Osteoblast (primary cell): Measurements from ENCODE around the gene NCKAP5. TPM values are rescaled to one million over a fixed set of nuclear protein-coding genes. Genes with fewer than 3 reads are reported as not detected.

Experiments
- DNase-seq: peaks from one replicate; pipeline ENCODE4 v3.0.0; 2011; ENCODE audit warnings: low spot score, mixed read lengths; ENCODE audit not compliant: insufficient read length; ENCODE audit errors: missing footprints
- H2AFZ ChIP-seq: 2 replicates; pipeline ENCODE4 v1.6.0; 2011; ENCODE audit warnings: mild to moderate bottlenecking, low read length
- H3K27ac ChIP-seq: 2 replicates; pipeline ENCODE4 v1.5.1; 2011; ENCODE audit warnings: mild to moderate bottlenecking, low read depth, low read length, moderate library complexity
- H3K27me3 ChIP-seq: 2 replicates; pipeline ENCODE4 v1.6.0; 2012; ENCODE audit warnings: mild to moderate bottlenecking, control low read depth, inconsistent platforms, low read length, moderate library complexity; ENCODE audit not compliant: insufficient read depth
- H3K36me3 ChIP-seq: 2 replicates; pipeline ENCODE4 v1.5.1; 2011; ENCODE audit warnings: mild to moderate bottlenecking, low read length, control low read depth, moderate library complexity; ENCODE audit not compliant: insufficient read depth
- H3K4me1 ChIP-seq: 2 replicates; pipeline ENCODE4 v1.5.1; 2011; ENCODE audit warnings: mild to moderate bottlenecking, low read length, control low read depth, moderate library complexity; ENCODE audit not compliant: insufficient read depth
- H3K4me2 ChIP-seq: 2 replicates; pipeline ENCODE4 v1.6.0; 2011; ENCODE audit warnings: mild to moderate bottlenecking, low read length; ENCODE audit not compliant: insufficient read depth
- H3K4me3 ChIP-seq: fragments of 200-600 bp; sonication (generic); 3 replicates; pipeline ENCODE4 v1.5.1; 2012; ENCODE audit warnings: mild to moderate bottlenecking, low read length, inconsistent platforms; ENCODE audit not compliant: insufficient read depth
- H3K79me2 ChIP-seq: 2 replicates; pipeline ENCODE4 v1.6.0; 2012; ENCODE audit warnings: mild to moderate bottlenecking, low read length, control low read depth, inconsistent platforms; ENCODE audit not compliant: insufficient read depth
- H3K9me3 ChIP-seq: 2 replicates; pipeline ENCODE4 v1.5.1; 2011; ENCODE audit warnings: low read depth, low read length, control low read depth
- H4K20me1 ChIP-seq: 2 replicates; pipeline ENCODE4 v1.6.0; 2012; ENCODE audit warnings: mild to moderate bottlenecking, low read length, control low read depth; ENCODE audit not compliant: insufficient read depth
- total RNA-seq: library from RNA; depleted of rRNA; stranded (reverse); fragments of >200 nt; gene quantifications from 2 replicates; pipeline ENCODE4 v1.2.3, GENCODE V29; 2012
- TF ChIP-seq, protein P1 (sequence below): IDR thresholded peaks from 2 replicates; pipeline ENCODE4 v1.5.1; 2011; ENCODE audit warnings: mild to moderate bottlenecking, low read depth, low read length, moderate library complexity; ENCODE audit errors: extremely low read depth

The NCKAP5 gene
- total RNA-seq, 1 donor, result 1.8 TPM

DNA sequence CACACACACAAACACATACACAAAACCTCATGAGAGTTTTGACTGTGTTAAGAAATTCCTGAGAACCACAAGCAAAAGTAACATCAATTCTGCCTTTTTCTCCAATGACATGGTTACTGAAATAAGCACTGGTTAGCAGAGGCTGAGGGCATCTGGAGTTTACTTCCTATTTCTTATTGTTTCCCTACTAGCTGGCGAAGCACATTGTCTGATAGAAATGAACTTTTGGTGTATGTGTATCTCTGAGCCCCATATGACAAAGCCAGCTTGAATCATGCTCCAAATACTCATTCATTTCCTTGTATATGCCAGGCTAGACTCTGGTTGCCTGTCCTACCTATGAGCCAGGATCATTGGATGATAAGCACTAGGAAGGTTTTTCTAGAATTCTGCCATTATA is 203.1 kb downstream of the NCKAP5 start:
- DNase-seq, result no peak
- TF ChIP-seq, protein P1, sequence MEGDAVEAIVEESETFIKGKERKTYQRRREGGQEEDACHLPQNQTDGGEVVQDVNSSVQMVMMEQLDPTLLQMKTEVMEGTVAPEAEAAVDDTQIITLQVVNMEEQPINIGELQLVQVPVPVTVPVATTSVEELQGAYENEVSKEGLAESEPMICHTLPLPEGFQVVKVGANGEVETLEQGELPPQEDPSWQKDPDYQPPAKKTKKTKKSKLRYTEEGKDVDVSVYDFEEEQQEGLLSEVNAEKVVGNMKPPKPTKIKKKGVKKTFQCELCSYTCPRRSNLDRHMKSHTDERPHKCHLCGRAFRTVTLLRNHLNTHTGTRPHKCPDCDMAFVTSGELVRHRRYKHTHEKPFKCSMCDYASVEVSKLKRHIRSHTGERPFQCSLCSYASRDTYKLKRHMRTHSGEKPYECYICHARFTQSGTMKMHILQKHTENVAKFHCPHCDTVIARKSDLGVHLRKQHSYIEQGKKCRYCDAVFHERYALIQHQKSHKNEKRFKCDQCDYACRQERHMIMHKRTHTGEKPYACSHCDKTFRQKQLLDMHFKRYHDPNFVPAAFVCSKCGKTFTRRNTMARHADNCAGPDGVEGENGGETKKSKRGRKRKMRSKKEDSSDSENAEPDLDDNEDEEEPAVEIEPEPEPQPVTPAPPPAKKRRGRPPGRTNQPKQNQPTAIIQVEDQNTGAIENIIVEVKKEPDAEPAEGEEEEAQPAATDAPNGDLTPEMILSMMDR, result no peak
- H4K20me1 ChIP-seq, result no peaks in the 10 kb centered on the region
- no peaks in the 10 kb centered on the region for H3K36me3 ChIP-seq
- H3K4me1 ChIP-seq, result peaks cover 12% of the 10 kb centered on the region
- H3K27ac ChIP-seq, result no peak overlapping the region
- H3K79me2 ChIP-seq, result no peaks in the 10 kb centered on the region
- no peaks in the 10 kb centered on the region for H3K9me3 ChIP-seq
- no peaks in the 10 kb centered on the region for H3K27me3 ChIP-seq
- no peak overlapping the region for H3K4me2 ChIP-seq
- H3K4me3 ChIP-seq, result no peak overlapping the region
- no peak overlapping the region for H2AFZ ChIP-seq

DNA sequence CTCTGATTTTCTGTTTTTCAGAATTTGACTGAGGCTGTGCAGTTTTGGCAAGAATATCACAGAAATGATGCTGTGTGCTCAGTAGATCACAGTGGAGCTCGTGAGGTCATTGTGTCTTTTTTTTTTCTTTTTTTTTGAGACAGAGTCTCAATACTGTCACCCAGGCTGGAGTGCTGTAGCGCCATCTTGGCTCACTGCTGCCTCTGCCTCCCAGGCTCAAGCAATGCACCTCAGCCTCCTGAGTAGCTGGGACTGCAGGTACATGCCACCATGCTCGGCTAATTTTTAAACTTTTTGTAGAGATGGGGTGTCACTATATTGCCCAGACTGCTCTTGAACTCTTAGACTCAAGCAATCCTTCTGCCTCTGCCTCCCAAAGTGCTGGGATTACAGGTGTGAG is 203.6 kb downstream of the NCKAP5 start:
- TF ChIP-seq, protein P1, result no peak
- no peaks in the 10 kb centered on the region for H3K36me3 ChIP-seq
- H3K9me3 ChIP-seq, result no peaks in the 10 kb centered on the region
- H3K4me2 ChIP-seq, result no peak overlapping the region
- no peak overlapping the region for H2AFZ ChIP-seq
- H4K20me1 ChIP-seq, result no peaks in the 10 kb centered on the region
- H3K4me3 ChIP-seq, result no peak overlapping the region
- no peak overlapping the region for H3K27ac ChIP-seq
- no peaks in the 10 kb centered on the region for H3K27me3 ChIP-seq
- H3K79me2 ChIP-seq, result no peaks in the 10 kb centered on the region
- no peak for DNase-seq
- H3K4me1 ChIP-seq, result peaks cover 12% of the 10 kb centered on the region

DNA sequence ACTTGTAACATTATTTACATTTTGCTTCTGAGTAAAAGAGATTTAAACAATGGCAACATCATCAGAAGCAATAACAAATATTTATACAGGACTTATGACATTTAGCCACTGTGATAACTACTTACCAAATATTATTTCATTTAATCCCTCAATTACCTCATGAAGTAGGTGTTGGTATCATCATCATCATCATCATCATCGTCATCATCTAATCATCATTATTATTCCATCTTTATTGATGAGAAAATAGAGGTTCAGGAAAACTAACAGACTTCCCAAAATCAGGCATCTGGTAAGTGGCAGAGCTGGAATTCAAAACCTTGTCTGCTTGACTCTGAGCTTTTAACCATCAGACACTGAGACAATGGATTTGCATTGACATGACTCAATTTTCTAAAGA is 204.4 kb downstream of the NCKAP5 start:
- DNase-seq, result no peak
- no peaks in the 10 kb centered on the region for H3K36me3 ChIP-seq
- H3K27ac ChIP-seq, result no peak overlapping the region
- no peak overlapping the region for H2AFZ ChIP-seq
- no peaks in the 10 kb centered on the region for H3K79me2 ChIP-seq
- H3K27me3 ChIP-seq, result no peaks in the 10 kb centered on the region
- peaks cover 12% of the 10 kb centered on the region for H3K4me1 ChIP-seq
- no peaks in the 10 kb centered on the region for H4K20me1 ChIP-seq
- no peaks in the 10 kb centered on the region for H3K9me3 ChIP-seq
- no peak overlapping the region for H3K4me3 ChIP-seq
- no peak overlapping the region for H3K4me2 ChIP-seq
- TF ChIP-seq, protein P1, result no peak

DNA sequence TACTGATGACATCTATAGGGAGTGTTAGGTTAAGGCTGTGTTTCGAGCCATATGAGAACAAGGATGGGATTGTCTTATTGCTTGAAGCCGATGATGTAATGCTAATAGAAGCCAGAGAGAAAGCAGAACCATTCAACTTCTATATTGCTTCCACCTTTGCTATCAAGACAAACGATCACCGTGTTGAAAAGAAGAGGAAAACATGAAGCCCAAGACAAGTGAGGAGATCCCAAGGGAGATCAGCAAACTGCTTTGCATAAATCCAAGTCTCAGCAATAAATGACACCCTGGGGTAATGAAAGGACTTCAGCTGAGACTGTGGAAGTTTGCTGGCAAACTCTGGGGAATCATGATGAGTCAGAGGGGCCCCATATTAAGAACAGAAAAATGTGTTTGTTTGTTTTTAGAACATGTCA is 206.2 kb downstream of the NCKAP5 start:
- Histone ChIP-seq H2AFZ (peak overlapping the region; percentile 39), H3K4me2 (peak overlapping the region; percentile 66), H3K27ac (no peak overlapping the region), H3K4me3 (peak overlapping the region; percentile 44), H3K9me3 (no peaks in the 10 kb centered on the region), H3K79me2 (no peaks in the 10 kb centered on the region), H3K4me1 (peaks cover 12% of the 10 kb centered on the region), H3K27me3 (no peaks in the 10 kb centered on the region), H3K36me3 (no peaks in the 10 kb centered on the region), H4K20me1 (no peaks in the 10 kb centered on the region)
- DNase-seq, result peak; percentile 0
- TF ChIP-seq, protein P1, result no peak
